ENCODE measurements around the gene RCSD1. TPM values are rescaled to one million over a fixed set of nuclear protein-coding genes. Genes with fewer than 3 reads are reported as not detected.

RCSD1 gene
- total RNA-seq, 1 donor from 2014 or later = 18.4 TPM

- DNase-seq (ENCODE audit: low spot score) = no peak
These were observed 59.5 kb downstream of the RCSD1 start for GRCh38 chr1:167689567-167689920.

DNA sequence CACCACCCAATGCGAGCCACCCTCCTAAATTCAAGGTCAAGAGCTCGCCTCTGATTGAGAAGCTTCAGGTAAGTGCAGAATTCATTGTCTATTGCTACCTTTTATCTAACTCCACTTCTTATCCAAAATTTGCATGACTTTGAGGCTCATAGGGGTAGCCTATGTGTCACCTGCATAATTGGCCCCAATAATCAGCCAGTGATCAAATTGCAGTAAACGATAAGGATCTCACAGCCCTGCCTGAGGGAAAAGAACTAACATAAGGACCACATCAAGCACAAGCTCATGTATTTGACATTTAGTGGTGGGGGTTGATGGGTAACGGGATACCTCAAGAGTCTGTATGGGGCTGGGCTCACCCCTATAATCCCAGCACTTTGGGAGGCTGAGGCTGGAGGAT is 60.0 kb downstream of the RCSD1 start:
- no peak for DNase-seq (ENCODE audit: low spot score)

GRCh38 chr1:167693425-167694045 is 63.5 kb downstream of the RCSD1 start:
- DNase-seq (ENCODE audit: low spot score) = no peak

- DNase-seq (ENCODE audit: low spot score) = no peak
These were observed 64.7 kb downstream of the RCSD1 start for GRCh38 chr1:167694691-167695090.

GRCh38 chr1:167695147-167695546 is 65.1 kb downstream of the RCSD1 start:
- DNase-seq (ENCODE audit: low spot score) = no peak

DNA sequence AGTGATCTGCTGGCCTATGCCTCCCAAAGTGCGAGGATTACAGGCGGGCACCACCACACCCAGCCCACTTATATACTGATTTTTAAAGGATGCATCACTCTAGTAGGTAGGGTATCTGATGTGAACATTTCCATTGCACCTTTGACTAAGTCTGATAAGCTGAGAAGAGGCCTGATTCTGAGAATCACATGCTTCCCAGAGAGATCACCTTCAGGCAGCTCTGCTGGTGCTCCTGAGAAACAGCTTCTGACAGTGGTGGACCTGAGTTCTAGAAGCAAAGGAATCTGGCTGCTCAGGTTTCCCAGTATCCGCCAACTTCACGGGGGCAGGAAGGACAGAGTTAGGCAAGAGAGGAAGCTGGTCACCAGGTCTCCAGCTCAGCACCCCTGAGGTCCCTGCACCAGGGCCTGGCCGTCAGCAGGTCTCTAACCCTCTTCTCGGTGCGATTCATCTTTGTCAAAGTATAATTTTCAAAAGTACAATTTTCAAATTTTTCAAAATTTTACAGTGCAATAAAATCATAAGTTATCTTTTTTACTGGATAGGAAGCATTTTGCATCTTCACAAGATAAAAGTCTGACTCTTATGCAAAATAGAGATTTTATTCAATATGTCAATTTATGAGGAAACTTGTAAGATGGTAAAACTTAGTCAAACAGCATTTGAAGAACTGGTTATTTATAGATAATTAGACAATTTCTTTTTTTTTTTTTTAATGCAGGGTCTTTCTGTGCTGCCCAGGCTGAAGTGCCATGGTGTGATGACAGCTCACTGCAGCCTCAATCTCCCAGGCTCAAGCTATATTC is 65.9 kb downstream of the RCSD1 start:
- DNase-seq (ENCODE audit: low spot score) = no peak

GRCh38 chr1:167697667-167698141 is 67.7 kb downstream of the RCSD1 start:
- peak; percentile 56 for DNase-seq (ENCODE audit: low spot score)

- DNase-seq (ENCODE audit: low spot score) = no peak
These were observed 68.3 kb downstream of the RCSD1 start for GRCh38 chr1:167698313-167698712.

GRCh38 chr1:167701510-167701909 is 71.5 kb downstream of the RCSD1 start:
- DNase-seq (ENCODE audit: low spot score) = no peak

DNA sequence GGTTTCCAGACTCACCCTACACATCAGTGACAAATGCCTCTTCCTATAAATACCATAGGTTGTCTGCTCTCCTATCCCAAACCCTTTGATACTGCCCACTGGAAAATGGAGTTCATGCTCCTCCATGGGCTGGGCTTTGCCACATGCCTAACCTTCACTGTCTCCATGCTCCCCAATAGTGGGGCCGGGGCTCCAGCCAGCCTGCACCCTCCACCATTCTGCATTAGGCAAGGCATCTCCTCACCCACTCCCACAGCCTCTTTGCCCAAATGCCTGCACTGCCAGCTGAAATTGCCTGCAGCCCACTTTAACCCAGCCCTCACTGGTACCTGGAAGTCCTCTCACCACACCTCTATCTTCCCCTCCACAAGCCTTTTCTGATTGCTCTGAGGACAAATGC is 73.5 kb downstream of the RCSD1 start:
- no peak for DNase-seq (ENCODE audit: low spot score)

GRCh38 chr1:167704715-167705114 is 74.7 kb downstream of the RCSD1 start:
- no peak for DNase-seq (ENCODE audit: low spot score)

DNA sequence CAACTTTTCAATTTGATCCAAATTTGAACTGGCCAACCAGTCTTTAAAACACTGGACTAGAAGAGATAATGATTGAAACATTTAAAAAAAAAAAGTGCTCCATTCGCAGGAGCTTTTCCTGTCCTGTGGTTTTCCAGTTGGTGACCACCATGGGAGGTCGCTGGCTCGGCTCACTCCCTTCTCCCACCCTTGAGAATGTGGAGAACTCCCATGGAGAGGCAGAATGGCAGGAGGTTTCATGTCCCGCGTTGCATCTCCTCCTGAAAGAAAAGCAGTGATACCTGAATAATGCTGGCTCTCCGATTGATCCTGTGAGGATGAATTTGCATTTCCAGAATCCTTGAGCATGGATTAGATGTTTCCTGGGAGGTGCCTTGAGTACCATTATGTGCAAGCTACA is 75.2 kb downstream of the RCSD1 start:
- DNase-seq (ENCODE audit: low spot score) = no peak

- no peak for DNase-seq (ENCODE audit: low spot score)
These were observed 76.3 kb downstream of the RCSD1 start for GRCh38 chr1:167706363-167706762.

DNA sequence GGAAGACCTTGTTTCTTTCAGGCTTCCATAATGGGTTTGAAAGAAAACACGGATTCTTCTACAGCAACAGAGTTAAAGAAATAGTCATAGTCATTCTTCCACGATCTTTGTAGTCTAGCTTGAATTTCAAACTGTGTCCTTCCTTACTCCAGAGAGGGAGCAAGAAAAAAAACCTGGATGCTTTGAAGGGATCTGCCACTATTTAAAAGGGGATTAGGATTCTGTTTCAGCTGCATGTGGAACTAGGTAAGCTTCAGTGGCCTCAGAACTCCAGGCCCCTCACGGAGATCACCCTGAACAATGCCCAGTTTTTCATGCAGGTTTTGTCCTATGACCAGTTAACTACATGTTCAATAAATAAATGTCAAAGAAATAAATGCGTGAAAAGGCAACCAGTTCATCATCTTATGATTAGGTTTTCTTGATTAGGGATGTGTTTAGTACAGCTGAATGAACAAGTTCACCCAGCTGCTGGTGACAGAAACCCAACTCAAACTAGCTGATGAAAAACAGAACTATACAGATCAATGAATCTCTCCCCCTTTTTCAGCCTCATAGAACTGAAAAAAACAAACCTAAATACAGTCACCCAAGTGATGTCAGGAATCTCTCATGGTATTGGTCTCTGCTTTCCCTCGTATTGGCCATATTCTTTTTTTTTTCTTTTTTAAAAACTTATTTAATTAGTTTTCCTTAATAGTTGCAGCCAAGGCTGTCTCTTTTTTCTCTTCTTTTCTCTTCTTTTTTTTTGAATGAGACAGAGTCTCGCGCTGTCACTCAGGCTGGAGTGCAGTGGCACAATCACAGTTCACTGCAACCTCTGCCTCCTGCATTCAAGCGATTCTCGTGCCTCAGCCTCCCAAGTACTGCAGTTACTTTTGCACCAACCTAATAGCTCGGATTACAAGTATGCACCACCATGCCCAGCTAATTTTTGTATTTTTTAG is 77.2 kb downstream of the RCSD1 start:
- no peak for DNase-seq (ENCODE audit: low spot score)

DNA sequence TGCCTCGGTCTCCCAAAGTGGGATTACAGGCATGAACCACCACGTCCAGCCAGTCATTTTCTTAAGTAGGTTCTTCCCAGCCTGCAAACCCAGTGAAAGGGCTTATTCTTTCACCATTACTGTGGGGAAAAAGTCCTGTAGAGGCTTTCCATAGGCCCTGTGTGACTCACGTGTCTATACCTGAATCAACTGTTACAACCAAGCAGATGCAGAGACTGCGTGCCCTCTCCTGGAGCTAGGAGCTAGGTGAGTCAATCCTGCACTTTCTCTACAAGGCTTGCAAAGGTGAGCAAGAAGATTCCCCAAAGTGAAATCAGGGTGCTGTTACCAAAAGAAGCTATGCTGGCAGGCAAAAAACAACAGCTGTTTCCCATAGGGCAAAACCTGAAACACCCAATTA is 77.9 kb downstream of the RCSD1 start:
- no peak for DNase-seq (ENCODE audit: low spot score)

GRCh38 chr1:167708940-167709389 is 78.9 kb downstream of the RCSD1 start:
- no peak for DNase-seq (ENCODE audit: low spot score)

DNA sequence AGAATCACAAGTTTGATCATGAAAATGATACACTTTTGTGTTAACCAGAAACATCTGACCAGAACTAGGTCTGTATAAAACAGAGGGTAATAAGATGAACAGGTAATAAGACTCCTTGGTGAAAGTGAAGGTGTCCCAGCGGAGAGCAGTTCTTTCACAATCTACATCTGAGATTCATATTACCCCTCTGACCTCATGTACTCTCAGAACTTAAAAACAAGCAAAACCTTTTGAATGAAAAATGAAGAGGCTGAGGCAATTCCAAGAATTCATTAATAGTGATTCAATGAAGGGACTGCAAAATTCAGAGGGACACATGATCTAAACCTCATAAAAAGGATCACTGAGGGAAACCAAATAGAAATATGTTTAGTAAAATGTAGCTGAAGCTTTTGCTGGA is 80.8 kb downstream of the RCSD1 start:
- no peak for DNase-seq (ENCODE audit: low spot score)

GRCh38 chr1:167711797-167712196 is 81.8 kb downstream of the RCSD1 start:
- no peak for DNase-seq (ENCODE audit: low spot score)

DNA sequence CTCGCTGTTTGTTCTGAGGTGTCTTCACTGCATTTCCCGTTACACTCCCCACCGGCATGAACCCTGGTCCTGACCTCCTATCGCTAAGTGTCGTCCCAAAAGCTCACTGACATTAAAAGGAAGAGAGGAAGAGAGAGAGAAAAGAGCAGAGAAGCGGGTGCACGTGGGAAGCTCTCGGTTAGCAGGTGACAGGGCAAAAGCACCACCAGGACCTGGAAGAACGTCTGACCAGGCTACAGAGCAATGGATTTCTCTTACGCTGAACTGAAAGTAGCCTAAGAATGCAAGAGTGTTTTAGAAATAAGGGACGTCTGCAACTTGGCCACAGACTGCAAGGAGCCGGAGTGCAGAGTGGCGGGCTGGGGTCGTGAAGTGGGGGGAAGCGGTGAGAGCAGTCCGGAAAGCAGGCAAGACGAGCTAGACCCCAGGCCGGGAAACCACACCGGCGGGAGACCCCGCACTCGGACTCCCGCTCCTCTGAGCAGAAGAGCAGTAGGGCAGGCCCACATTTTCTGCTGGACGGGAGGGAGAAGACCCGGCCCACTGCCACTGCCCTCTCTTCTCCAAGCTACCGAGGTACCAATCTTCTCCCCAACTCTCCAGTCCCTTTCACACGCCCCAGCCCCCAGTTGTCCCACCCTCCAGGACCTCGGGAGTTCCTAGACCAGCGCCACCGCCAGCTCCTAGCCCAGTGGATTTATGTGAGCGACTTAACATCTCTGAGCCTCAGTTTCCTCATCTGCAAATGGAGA is 83.5 kb downstream of the RCSD1 start:
- no peak for DNase-seq (ENCODE audit: low spot score)

DNA sequence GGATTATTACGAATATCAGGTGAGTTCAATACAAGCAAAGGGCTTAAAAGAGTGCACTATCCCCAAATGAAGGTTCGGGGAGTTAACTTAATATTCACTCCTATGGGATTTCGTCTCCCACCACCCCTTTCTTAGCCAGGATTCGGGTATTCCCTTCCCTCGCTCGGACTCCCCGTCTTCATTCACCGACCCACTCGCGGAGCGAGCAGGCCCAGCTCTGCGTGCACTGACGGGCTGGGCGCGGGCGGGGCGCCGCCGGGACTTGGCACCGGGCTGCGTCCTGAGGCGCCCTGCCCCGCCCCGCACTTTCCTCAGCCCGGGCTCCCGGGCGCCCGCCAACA is 84.0 kb downstream of the RCSD1 start:
- peak; percentile 77 for DNase-seq (ENCODE audit: low spot score)

GRCh38 chr1:167714439-167715156 is 84.6 kb downstream of the RCSD1 start:
- DNase-seq (ENCODE audit: low spot score) = peak; percentile 94

Data from mucosa of gallbladder (tissue), 1 donor.